ENCODE results near the gene TRIP10. TPM values are rescaled to one million over a fixed set of nuclear protein-coding genes. Genes with fewer than 3 reads are reported as not detected.

TRIP10 gene
- total and polyA plus RNA-seq, 4 donors, result 3.4 to 9.9 (median 7.4) TPM

DNA sequence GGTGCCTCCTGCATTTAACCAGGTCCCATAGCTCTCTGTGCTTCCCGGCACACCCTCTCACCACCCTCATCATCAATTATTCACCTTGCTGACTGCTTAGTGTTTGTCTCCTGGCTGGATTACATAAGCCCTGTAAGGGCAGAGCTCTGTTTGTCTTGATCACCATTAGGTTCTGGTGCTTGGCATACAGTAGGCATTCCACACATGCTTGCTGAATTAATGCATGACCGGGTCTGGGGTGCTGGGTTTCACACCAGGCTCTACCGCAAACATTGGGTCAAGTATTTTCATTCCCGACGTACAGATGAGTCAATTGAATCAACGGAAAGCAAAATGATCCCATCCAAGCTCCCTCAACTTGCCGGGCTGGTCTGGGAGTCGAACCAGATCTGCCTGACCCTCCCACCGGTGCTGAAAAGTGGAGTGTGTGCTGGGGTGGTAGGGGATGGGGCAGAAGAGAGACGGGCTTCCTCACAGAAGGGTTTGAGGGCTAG is 61.6 kb downstream of the TRIP10 start:
- Histone ChIP-seq H3K9me3 (ENCODE audit: control insufficient read depth in 4 of 4, low read length in 3 of 4) (no peaks in the 10 kb centered on the region), H3K36me3 (ENCODE audit: control insufficient read depth in 4 of 4, insufficient read depth in 3 of 4, low read depth in 1 of 4, low read length in 3 of 4) (no peaks in the 10 kb centered on the region), H3K9ac (ENCODE audit: low read depth in 1 of 2, low read length in 2 of 2) (no peak overlapping the region), H3K27ac (ENCODE audit: low read depth in 1 of 2, low read length in 2 of 2) (peak overlapping the region; percentile 48 to 63), H3K27me3 (ENCODE audit: control insufficient read depth in 4 of 4, insufficient read depth in 4 of 4, low read length in 3 of 4) (no peaks in the 10 kb centered on the region), H3K4me3 (ENCODE audit: low read depth in 1 of 3, low read length in 3 of 3) (peak overlapping the region in 2 of 3 donors; percentile 12 to 22), H3K4me1 (ENCODE audit: control insufficient read depth in 4 of 4, insufficient read depth in 4 of 4, low read length in 3 of 4) (peaks cover 0 to 7% (median 4%) of the 10 kb centered on the region in 4 donors)
- no peak for TF ChIP-seq FOXA1 (IDR thresholded peaks at IDR 0.05)
- no peak for TF ChIP-seq FOXA2 (IDR thresholded peaks at IDR 0.05)
- TF ChIP-seq NR2F2 (IDR thresholded peaks at IDR 0.05), result no peak
- no peak for TF ChIP-seq YY1 (IDR thresholded peaks at IDR 0.05)
- TF ChIP-seq, protein P1, sequence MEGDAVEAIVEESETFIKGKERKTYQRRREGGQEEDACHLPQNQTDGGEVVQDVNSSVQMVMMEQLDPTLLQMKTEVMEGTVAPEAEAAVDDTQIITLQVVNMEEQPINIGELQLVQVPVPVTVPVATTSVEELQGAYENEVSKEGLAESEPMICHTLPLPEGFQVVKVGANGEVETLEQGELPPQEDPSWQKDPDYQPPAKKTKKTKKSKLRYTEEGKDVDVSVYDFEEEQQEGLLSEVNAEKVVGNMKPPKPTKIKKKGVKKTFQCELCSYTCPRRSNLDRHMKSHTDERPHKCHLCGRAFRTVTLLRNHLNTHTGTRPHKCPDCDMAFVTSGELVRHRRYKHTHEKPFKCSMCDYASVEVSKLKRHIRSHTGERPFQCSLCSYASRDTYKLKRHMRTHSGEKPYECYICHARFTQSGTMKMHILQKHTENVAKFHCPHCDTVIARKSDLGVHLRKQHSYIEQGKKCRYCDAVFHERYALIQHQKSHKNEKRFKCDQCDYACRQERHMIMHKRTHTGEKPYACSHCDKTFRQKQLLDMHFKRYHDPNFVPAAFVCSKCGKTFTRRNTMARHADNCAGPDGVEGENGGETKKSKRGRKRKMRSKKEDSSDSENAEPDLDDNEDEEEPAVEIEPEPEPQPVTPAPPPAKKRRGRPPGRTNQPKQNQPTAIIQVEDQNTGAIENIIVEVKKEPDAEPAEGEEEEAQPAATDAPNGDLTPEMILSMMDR (IDR thresholded peaks at IDR 0.05; ENCODE audit: low read depth, low read length, missing input control), result no peak
- TF ChIP-seq RXRA (IDR thresholded peaks at IDR 0.05), result no peak
- TF ChIP-seq HNF4A (conservative IDR thresholded peaks at IDR 0.05), result no peak
- TF ChIP-seq, protein P2, sequence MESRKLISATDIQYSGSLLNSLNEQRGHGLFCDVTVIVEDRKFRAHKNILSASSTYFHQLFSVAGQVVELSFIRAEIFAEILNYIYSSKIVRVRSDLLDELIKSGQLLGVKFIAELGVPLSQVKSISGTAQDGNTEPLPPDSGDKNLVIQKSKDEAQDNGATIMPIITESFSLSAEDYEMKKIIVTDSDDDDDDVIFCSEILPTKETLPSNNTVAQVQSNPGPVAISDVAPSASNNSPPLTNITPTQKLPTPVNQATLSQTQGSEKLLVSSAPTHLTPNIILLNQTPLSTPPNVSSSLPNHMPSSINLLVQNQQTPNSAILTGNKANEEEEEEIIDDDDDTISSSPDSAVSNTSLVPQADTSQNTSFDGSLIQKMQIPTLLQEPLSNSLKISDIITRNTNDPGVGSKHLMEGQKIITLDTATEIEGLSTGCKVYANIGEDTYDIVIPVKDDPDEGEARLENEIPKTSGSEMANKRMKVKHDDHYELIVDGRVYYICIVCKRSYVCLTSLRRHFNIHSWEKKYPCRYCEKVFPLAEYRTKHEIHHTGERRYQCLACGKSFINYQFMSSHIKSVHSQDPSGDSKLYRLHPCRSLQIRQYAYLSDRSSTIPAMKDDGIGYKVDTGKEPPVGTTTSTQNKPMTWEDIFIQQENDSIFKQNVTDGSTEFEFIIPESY (IDR thresholded peaks at IDR 0.05), result no peak
- TF ChIP-seq HNF4G (IDR thresholded peaks at IDR 0.05), result no peak
- no peak for TF ChIP-seq JUND (IDR thresholded peaks at IDR 0.05)
- TF ChIP-seq, protein P3, sequence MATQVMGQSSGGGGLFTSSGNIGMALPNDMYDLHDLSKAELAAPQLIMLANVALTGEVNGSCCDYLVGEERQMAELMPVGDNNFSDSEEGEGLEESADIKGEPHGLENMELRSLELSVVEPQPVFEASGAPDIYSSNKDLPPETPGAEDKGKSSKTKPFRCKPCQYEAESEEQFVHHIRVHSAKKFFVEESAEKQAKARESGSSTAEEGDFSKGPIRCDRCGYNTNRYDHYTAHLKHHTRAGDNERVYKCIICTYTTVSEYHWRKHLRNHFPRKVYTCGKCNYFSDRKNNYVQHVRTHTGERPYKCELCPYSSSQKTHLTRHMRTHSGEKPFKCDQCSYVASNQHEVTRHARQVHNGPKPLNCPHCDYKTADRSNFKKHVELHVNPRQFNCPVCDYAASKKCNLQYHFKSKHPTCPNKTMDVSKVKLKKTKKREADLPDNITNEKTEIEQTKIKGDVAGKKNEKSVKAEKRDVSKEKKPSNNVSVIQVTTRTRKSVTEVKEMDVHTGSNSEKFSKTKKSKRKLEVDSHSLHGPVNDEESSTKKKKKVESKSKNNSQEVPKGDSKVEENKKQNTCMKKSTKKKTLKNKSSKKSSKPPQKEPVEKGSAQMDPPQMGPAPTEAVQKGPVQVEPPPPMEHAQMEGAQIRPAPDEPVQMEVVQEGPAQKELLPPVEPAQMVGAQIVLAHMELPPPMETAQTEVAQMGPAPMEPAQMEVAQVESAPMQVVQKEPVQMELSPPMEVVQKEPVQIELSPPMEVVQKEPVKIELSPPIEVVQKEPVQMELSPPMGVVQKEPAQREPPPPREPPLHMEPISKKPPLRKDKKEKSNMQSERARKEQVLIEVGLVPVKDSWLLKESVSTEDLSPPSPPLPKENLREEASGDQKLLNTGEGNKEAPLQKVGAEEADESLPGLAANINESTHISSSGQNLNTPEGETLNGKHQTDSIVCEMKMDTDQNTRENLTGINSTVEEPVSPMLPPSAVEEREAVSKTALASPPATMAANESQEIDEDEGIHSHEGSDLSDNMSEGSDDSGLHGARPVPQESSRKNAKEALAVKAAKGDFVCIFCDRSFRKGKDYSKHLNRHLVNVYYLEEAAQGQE (IDR thresholded peaks at IDR 0.05), result no peak
- TF ChIP-seq TAF1 (conservative IDR thresholded peaks at IDR 0.05), result no peak
- TF ChIP-seq, protein P4, sequence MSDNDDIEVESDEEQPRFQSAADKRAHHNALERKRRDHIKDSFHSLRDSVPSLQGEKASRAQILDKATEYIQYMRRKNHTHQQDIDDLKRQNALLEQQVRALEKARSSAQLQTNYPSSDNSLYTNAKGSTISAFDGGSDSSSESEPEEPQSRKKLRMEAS (IDR thresholded peaks at IDR 0.05), result no peak
- TF ChIP-seq, protein P5, sequence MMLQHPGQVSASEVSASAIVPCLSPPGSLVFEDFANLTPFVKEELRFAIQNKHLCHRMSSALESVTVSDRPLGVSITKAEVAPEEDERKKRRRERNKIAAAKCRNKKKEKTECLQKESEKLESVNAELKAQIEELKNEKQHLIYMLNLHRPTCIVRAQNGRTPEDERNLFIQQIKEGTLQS (IDR thresholded peaks at IDR 0.05), result no peak
- TF ChIP-seq GABPA (IDR thresholded peaks at IDR 0.05 in 1 of 2, conservative IDR thresholded peaks at IDR 0.05 in 1 of 2), result no peak
- TF ChIP-seq SP1 (IDR thresholded peaks at IDR 0.05), result no peak
- no peak for TF ChIP-seq RAD21 (IDR thresholded peaks at IDR 0.05)
- no peak for TF ChIP-seq EGR1 (IDR thresholded peaks at IDR 0.05; ENCODE audit: low read depth in 2 of 2)
- 32% methylated on average over 10 of the region's 10 CpGs for WGBS
- DNase-seq (ENCODE audit: low spot score), result no peak

Other genes with a start within 250 kb of the TRIP10 start
- 1 to 10 TPM in 1 of 2 donors, under 1 TPM in 1; 0.25 to 1.6 TPM for gene TUBB4A, start 237.4 kb upstream of the TRIP10 start, total RNA-seq
- 1 to 10 TPM in 1 of 2 donors, under 1 TPM in 1; 0.28 to 1.9 TPM for gene TUBB4A, start 237.4 kb upstream of the TRIP10 start, polyA plus RNA-seq
- under 1 TPM in 1 of 2 donors, not detected in 1; 0.08 TPM for gene TNFSF9, start 208.7 kb upstream of the TRIP10 start, total RNA-seq
- gene TNFSF9, start 208.7 kb upstream of the TRIP10 start, polyA plus RNA-seq, result under 1 TPM in 1 of 2 donors, not detected in 1; 0.12 TPM
- not detected for gene CD70, start 148.5 kb upstream of the TRIP10 start, total RNA-seq
- gene CD70, start 148.5 kb upstream of the TRIP10 start, polyA plus RNA-seq, result not detected
- gene TNFSF14, start 69.5 kb upstream of the TRIP10 start, total RNA-seq, result 10 to 100 TPM; 10.1 to 75.6 TPM
- 10 to 100 TPM in 1 of 2 donors, 1 to 10 TPM in 1; 6.5 to 14.7 TPM for gene TNFSF14, start 69.5 kb upstream of the TRIP10 start, polyA plus RNA-seq
- gene C3, start 19.0 kb upstream of the TRIP10 start, total RNA-seq, result 1,000 to 10,000 TPM; 4,543 to 9,349 TPM
- gene C3, start 19.0 kb upstream of the TRIP10 start, polyA plus RNA-seq, result 1,000 to 10,000 TPM; 7,734 to 8,295 TPM
- 10 to 100 TPM; 17.2 to 28.9 TPM for gene GPR108, start 2.1 kb upstream of the TRIP10 start, total RNA-seq
- 10 to 100 TPM; 32.0 to 34.2 TPM for gene GPR108, start 2.1 kb upstream of the TRIP10 start, polyA plus RNA-seq
- 1 to 10 TPM in 1 of 2 donors, under 1 TPM in 1; 0.23 to 1.0 TPM for gene SH2D3A, start 27.8 kb downstream of the TRIP10 start, total RNA-seq
- 1 to 10 TPM in 1 of 2 donors, under 1 TPM in 1; 0.54 to 1.0 TPM for gene SH2D3A, start 27.8 kb downstream of the TRIP10 start, polyA plus RNA-seq
- gene VAV1, start 33.0 kb downstream of the TRIP10 start, total RNA-seq, result 10 to 100 TPM in 1 of 2 donors, 1 to 10 TPM in 1; 6.3 to 13.3 TPM
- 1 to 10 TPM in 1 of 2 donors, under 1 TPM in 1; 0.60 to 2.0 TPM for gene VAV1, start 33.0 kb downstream of the TRIP10 start, polyA plus RNA-seq
- gene ADGRE1, start 147.9 kb downstream of the TRIP10 start, total RNA-seq, result 10 to 100 TPM in 1 of 2 donors, 1 to 10 TPM in 1; 2.0 to 16.2 TPM
- gene ADGRE1, start 147.9 kb downstream of the TRIP10 start, polyA plus RNA-seq, result 1 to 10 TPM in 1 of 2 donors, under 1 TPM in 1; 0.39 to 1.5 TPM